NCI-H2107 treated with DMSO at 0.1 percent for 48 hours (cell line): ENCODE data around the gene ACER3.
"Not testable (repeated sequence)": the region's sequence is repeated elsewhere in the genome, so short reads cannot be mapped to it uniquely, and the experiment has no call there.

Experiments
- DNase-seq: peaks from one replicate; lab custom pipeline; 2025; ENCODE audit not compliant: unreplicated experiment; lab: John Stamatoyannopoulos, UW

Gene ACER3

GRCh38 chr11:76872959-76873827 lies 12.5 kb downstream of the ACER3 start:
- DNase-seq, result no peak

GRCh38 chr11:76878014-76878413 lies 17.3 kb downstream of the ACER3 start:
- no peak for DNase-seq

GRCh38 chr11:76880314-76880713 lies 19.6 kb downstream of the ACER3 start:
- no peak for DNase-seq

GRCh38 chr11:76880956-76881355 lies 20.2 kb downstream of the ACER3 start:
- no peak for DNase-seq

GRCh38 chr11:76885390-76886097 lies 24.8 kb downstream of the ACER3 start:
- DNase-seq, result no peak

- DNase-seq, result no peak
These were observed 28.3 kb downstream of the ACER3 start for GRCh38 chr11:76888989-76889388.

GRCh38 chr11:76889411-76889975 lies 28.8 kb downstream of the ACER3 start:
- no peak for DNase-seq

GRCh38 chr11:76890329-76890728 lies 29.6 kb downstream of the ACER3 start:
- no peak for DNase-seq

GRCh38 chr11:76891285-76891684 lies 30.6 kb downstream of the ACER3 start:
- no peak for DNase-seq

GRCh38 chr11:76891793-76892192 lies 31.1 kb downstream of the ACER3 start:
- no peak for DNase-seq

GRCh38 chr11:76892306-76892705 lies 31.6 kb downstream of the ACER3 start:
- DNase-seq, result no peak

- no peak for DNase-seq
These were observed 36.5 kb downstream of the ACER3 start for GRCh38 chr11:76897233-76897632.

- no peak for DNase-seq
These were observed 40.4 kb downstream of the ACER3 start for GRCh38 chr11:76901144-76901543.

GRCh38 chr11:76901622-76902021 lies 40.9 kb downstream of the ACER3 start:
- DNase-seq, result not testable (repeated sequence)

GRCh38 chr11:76902121-76903014 lies 41.6 kb downstream of the ACER3 start:
- no peak for DNase-seq

- DNase-seq, result no peak
These were observed 42.6 kb downstream of the ACER3 start for GRCh38 chr11:76903325-76903724.

GRCh38 chr11:76910620-76911414 lies 50.1 kb downstream of the ACER3 start:
- no peak for DNase-seq

GRCh38 chr11:76911415-76911808 lies 50.7 kb downstream of the ACER3 start:
- no peak for DNase-seq

- no peak for DNase-seq
These were observed 56.0 kb downstream of the ACER3 start for GRCh38 chr11:76916712-76917111.

- DNase-seq, result peak; percentile 80
These were observed 58.2 kb downstream of the ACER3 start for GRCh38 chr11:76918941-76919386.
